LNCAP (cell line): ENCODE results near the gene PEX7.
A peak's percentile ranks its signal among the peaks of the same experiment; 100 is the strongest.

Experiments used
- CTCF ChIP-seq: fragments of 450-650 bp; IDR thresholded peaks from 2 replicates; pipeline ENCODE4 v1.5.1; 2017; ENCODE audit warnings: mild to moderate bottlenecking

PEX7 gene

GRCh38 chr6:136822376-136823127 lies at the start of gene PEX7:
Gene PEX7 (plus strand): TSS chr6:136822592. CDS start chr6:136822666, 74 bp downstream.
- peak; percentile 55 for TF ChIP-seq CTCF

- TF ChIP-seq CTCF: no peak
Measured at GRCh38 chr6:136772685-136773472, 49.5 kb upstream of the PEX7 start.

GRCh38 chr6:136773473-136773796 lies 49.0 kb upstream of the PEX7 start:
- no peak for TF ChIP-seq CTCF

- no peak for TF ChIP-seq CTCF
Measured at GRCh38 chr6:136774228-136775041, 48.0 kb upstream of the PEX7 start.

GRCh38 chr6:136775081-136775480 lies 47.3 kb upstream of the PEX7 start:
- no peak for TF ChIP-seq CTCF

- no peak for TF ChIP-seq CTCF
Measured at GRCh38 chr6:136775548-136775947, 46.8 kb upstream of the PEX7 start.

GRCh38 chr6:136777651-136778050 lies 44.7 kb upstream of the PEX7 start:
- no peak for TF ChIP-seq CTCF
